ENCODE results near the gene FBXO2.

FBXO2 gene

GRCh38 chr1:11691302-11691914 lies 37.2 kb upstream of the FBXO2 start, which contains the start of gene DRAXIN:
Gene DRAXIN (plus strand): TSS chr1:11691710. CDS start chr1:11706259, 14,549 bp downstream.
- Histone ChIP-seq H3K36me3 (ENCODE audit: insufficient read depth, low read length) (peaks cover 6% of the 10 kb centered on the region), H3K27me3 (ENCODE audit: insufficient read depth, low read length) (no peaks in the 10 kb centered on the region), H3K4me1 (ENCODE audit: insufficient read depth, low read length) (peaks cover 33% of the 10 kb centered on the region), H3K4me3 (ENCODE audit: low read length) (peak within 1 kb of the TSS; percentile 60), H3K9me3 (ENCODE audit: low read length) (no peaks in the 10 kb centered on the region), H2AFZ (ENCODE audit: low read depth, low read length) (no peak within 1 kb of the TSS)

DNA sequence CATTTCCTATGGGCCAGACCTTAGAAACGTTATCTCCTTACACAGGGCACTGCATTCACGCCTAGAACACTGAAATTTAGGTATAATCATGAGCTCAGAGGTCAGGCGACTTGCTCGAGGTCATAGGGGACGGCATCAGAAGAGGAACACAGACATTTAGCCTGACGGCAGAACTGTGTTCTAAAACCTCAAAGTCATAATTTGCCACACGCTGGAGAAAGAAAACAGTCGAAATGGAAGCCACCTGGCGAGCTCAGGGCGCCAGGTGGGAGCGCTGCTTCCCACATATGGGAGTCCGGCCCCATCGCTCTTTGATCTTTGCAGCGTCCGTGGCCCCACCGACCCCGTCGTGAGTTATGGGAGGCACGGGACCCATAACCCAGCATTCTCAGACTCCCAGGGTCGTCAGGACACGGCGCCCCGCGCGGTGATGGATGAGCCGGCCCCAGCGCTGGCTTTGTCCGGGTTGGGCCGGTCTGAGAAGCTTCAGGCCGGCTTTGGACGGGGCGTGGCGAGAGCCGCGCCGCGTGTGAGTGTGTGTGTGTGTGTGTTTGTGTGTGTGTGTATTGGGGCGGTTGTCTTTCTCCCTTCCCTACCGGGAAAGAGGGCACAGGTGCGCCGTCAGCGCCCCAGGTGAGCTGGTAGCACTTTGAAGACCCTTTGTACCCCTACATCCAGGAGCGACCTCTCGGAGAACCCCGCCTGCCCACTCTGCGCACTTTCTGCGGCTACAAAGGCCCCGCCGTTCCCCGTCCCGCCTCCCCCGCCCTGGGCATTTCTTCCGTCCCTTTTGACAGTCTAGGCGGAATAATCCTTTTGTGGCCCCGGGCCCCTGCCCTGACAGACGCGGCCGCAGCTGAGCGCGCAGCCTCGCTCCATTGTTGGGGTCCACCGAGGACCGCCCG lies 36.4 kb upstream of the FBXO2 start:
- H3K27me3 ChIP-seq (ENCODE audit: insufficient read depth, low read length): no peaks in the 10 kb centered on the region
- no peaks in the 10 kb centered on the region for H3K9me3 ChIP-seq (ENCODE audit: low read length)
- H3K4me1 ChIP-seq (ENCODE audit: insufficient read depth, low read length): peaks cover 33% of the 10 kb centered on the region
- H3K36me3 ChIP-seq (ENCODE audit: insufficient read depth, low read length): peaks cover 6% of the 10 kb centered on the region
- H2AFZ ChIP-seq (ENCODE audit: low read depth, low read length): no peak overlapping the region
- peak overlapping the region; percentile 60 for H3K4me3 ChIP-seq (ENCODE audit: low read length)

- no peaks in the 10 kb centered on the region for H3K27me3 ChIP-seq (ENCODE audit: insufficient read depth, low read length)
Observed at GRCh38 chr1:11688506-11688905, 34.3 kb upstream of the FBXO2 start.

GRCh38 chr1:11685210-11685752 lies 31.1 kb upstream of the FBXO2 start:
- Histone ChIP-seq H3K36me3 (ENCODE audit: insufficient read depth, low read length) (peaks cover 3% of the 10 kb centered on the region), H2AFZ (ENCODE audit: low read depth, low read length) (no peak overlapping the region), H3K4me3 (ENCODE audit: low read length) (no peak overlapping the region), H3K4me1 (ENCODE audit: insufficient read depth, low read length) (peaks cover 30% of the 10 kb centered on the region), H3K27me3 (ENCODE audit: insufficient read depth, low read length) (no peaks in the 10 kb centered on the region), H3K9me3 (ENCODE audit: low read length) (no peaks in the 10 kb centered on the region)

More at GRCh38 chr1:11688506-11688905, 34.3 kb upstream of the FBXO2 start:
- Histone ChIP-seq H3K36me3 (ENCODE audit: insufficient read depth, low read length) (peaks cover 3% of the 10 kb centered on the region), H2AFZ (ENCODE audit: low read depth, low read length) (no peak overlapping the region), H3K4me3 (ENCODE audit: low read length) (no peak overlapping the region), H3K4me1 (ENCODE audit: insufficient read depth, low read length) (peaks cover 28% of the 10 kb centered on the region), H3K9me3 (ENCODE audit: low read length) (no peaks in the 10 kb centered on the region)

DNA sequence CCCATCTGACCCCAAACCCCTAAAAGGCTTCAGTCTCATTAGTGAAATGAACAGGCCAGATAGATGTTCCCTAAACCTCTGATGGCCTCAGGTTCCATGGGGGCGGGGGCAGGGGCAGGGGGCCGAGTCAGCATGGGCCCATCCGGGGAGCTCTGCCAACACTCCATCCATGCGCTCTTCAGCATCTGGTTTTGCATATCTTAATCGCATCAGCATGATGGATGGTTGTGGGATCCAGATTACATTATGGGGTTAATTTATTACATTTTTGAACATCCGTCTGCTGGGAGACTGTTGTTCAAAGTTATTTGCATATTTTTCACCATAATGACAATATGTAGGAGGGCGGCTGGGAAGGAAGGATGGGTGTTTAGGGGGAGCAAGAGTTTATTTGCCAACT lies 29.8 kb upstream of the FBXO2 start:
- no peak overlapping the region for H3K4me3 ChIP-seq (ENCODE audit: low read length)

GRCh38 chr1:11682799-11683198 lies 28.6 kb upstream of the FBXO2 start:
- Histone ChIP-seq H2AFZ (ENCODE audit: low read depth, low read length) (no peak overlapping the region), H3K27me3 (ENCODE audit: insufficient read depth, low read length) (no peaks in the 10 kb centered on the region), H3K4me1 (ENCODE audit: insufficient read depth, low read length) (peaks cover 25% of the 10 kb centered on the region), H3K36me3 (ENCODE audit: insufficient read depth, low read length) (peaks cover 8% of the 10 kb centered on the region), H3K9me3 (ENCODE audit: low read length) (no peaks in the 10 kb centered on the region), H3K4me3 (ENCODE audit: low read length) (no peak overlapping the region)

More for the DNA sequence above, 29.8 kb upstream of the FBXO2 start:
- peaks cover 24% of the 10 kb centered on the region for H3K4me1 ChIP-seq (ENCODE audit: insufficient read depth, low read length)
- H3K27me3 ChIP-seq (ENCODE audit: insufficient read depth, low read length): no peaks in the 10 kb centered on the region
- no peaks in the 10 kb centered on the region for H3K9me3 ChIP-seq (ENCODE audit: low read length)
- H3K36me3 ChIP-seq (ENCODE audit: insufficient read depth, low read length): peaks cover 3% of the 10 kb centered on the region
- no peak overlapping the region for H2AFZ ChIP-seq (ENCODE audit: low read depth, low read length)

- H3K9me3 ChIP-seq (ENCODE audit: low read length): no peaks in the 10 kb centered on the region
- H3K36me3 ChIP-seq (ENCODE audit: insufficient read depth, low read length): peaks cover 11% of the 10 kb centered on the region
- no peak overlapping the region for H2AFZ ChIP-seq (ENCODE audit: low read depth, low read length)
- H3K4me1 ChIP-seq (ENCODE audit: insufficient read depth, low read length): peaks cover 25% of the 10 kb centered on the region
- no peaks in the 10 kb centered on the region for H3K27me3 ChIP-seq (ENCODE audit: insufficient read depth, low read length)
- peak overlapping the region; percentile 89 for H3K4me3 ChIP-seq (ENCODE audit: low read length)
Observed at GRCh38 chr1:11682287-11682771, 28.1 kb upstream of the FBXO2 start.

DNA sequence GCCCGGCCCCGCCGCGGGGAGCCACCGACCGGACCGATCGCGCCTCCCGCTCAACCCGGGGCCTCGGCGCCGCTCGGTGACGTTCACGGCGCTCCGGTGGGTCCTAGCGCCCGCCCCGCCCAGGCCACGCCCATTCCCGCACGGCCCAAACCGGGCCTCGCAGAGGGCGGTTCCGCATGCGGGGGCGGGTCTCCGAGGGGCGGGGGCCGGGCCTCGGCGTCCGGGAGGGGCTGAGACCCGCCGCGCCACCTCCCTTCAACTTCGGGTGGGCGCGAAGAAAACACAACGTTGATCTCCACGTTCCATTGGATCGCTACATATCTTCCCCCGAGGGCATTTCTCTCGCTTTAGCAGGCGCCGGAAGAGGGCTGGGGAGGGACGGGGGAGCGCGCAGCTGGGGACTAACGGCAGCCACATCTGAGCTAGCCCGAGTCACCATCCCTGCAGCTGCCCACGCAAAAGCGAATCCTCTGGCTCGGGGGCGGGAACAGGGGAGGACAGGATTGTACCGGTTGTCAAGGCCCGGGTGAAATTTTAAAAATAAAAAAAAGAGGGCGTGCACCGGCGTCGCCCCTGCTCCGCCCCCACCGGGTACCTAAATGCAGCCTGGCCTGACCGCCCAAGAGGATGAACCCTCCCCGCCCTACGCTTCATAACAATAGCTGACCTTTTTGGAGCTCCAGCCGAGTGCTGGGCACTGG lies 27.0 kb upstream of the FBXO2 start, which contains the start of gene MAD2L2:
Gene MAD2L2, minus strand, starts transcription at position 78 of the 701 bp plus-strand sequence. CDS start 547 bp downstream, outside the sequence.
- no peaks in the 10 kb centered on the region for H3K27me3 ChIP-seq (ENCODE audit: insufficient read depth, low read length)
- no peaks in the 10 kb centered on the region for H3K9me3 ChIP-seq (ENCODE audit: low read length)
- no peak within 1 kb of the TSS for H2AFZ ChIP-seq (ENCODE audit: low read depth, low read length)
- H3K4me3 ChIP-seq (ENCODE audit: low read length): peak within 1 kb of the TSS; percentile 89
- H3K4me1 ChIP-seq (ENCODE audit: insufficient read depth, low read length): peaks cover 25% of the 10 kb centered on the region
- peaks cover 22% of the 10 kb centered on the region for H3K36me3 ChIP-seq (ENCODE audit: insufficient read depth, low read length)

- H3K27me3 ChIP-seq (ENCODE audit: insufficient read depth, low read length): no peaks in the 10 kb centered on the region
- H3K36me3 ChIP-seq (ENCODE audit: insufficient read depth, low read length): peaks cover 29% of the 10 kb centered on the region
- H3K4me3 ChIP-seq (ENCODE audit: low read length): peak overlapping the region; percentile 89
- H3K4me1 ChIP-seq (ENCODE audit: insufficient read depth, low read length): peaks cover 25% of the 10 kb centered on the region
- no peak overlapping the region for H2AFZ ChIP-seq (ENCODE audit: low read depth, low read length)
- no peaks in the 10 kb centered on the region for H3K9me3 ChIP-seq (ENCODE audit: low read length)
Observed at GRCh38 chr1:11680270-11681070, 26.2 kb upstream of the FBXO2 start.

DNA sequence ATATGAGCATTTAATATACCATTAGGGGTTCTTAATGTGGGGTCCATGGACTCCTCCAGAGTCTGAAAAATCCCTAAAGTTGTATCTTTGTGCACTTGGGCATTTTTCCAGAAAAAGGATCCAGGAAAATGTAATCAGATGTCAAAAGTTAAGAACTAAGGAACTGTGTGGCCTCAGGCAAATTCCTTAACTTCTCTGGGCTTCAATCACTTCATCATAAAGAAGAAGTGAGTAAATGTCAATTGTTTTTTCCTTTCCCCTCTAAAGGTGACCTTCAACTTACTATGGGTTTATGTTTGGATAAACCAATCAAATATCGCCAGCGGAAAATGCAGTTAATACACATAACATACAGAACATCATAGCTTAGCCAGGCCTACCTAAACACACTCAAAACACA lies 24.2 kb upstream of the FBXO2 start:
- no peak overlapping the region for H2AFZ ChIP-seq (ENCODE audit: low read depth, low read length)
- H3K36me3 ChIP-seq (ENCODE audit: insufficient read depth, low read length): peaks cover 43% of the 10 kb centered on the region
- no peaks in the 10 kb centered on the region for H3K27me3 ChIP-seq (ENCODE audit: insufficient read depth, low read length)
- H3K4me1 ChIP-seq (ENCODE audit: insufficient read depth, low read length): peaks cover 25% of the 10 kb centered on the region
- H3K9me3 ChIP-seq (ENCODE audit: low read length): no peaks in the 10 kb centered on the region
- no peak overlapping the region for H3K4me3 ChIP-seq (ENCODE audit: low read length)

DNA sequence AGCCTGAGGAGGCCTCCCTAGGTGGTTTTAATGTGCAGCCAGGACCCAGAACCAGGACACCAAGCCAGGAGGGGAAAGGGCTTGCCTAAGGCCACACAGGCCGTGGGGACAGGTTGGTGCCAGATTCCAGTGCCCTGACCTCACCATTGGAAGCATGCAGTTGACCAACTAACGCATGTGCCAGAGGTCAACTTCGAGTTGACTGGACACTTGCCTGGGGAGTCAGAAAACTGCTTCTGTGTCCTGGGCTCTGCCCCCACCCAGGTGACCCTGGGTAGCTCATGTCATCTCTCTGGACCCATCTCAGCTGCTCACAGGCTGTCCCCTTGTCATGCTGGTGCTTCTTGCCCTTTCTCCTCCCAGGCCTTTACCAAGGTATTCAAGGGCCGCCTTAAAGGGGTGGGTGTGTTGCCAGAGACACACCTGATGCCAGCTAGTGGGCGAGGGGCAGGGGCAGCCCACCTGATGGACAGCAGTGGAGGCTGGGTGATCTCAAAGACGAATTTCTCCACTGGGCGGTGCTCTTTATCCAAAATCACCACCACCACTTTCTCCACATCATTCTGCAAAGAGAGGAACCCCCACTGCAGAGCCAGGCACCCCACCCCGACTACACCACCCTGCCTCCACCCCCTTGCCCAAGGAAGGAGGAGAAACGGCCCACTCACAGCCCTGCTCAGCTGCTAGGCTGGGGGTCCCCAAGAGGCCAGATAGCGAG lies 22.3 kb upstream of the FBXO2 start:
- Histone ChIP-seq H3K27me3 (ENCODE audit: insufficient read depth, low read length) (no peaks in the 10 kb centered on the region), H3K36me3 (ENCODE audit: insufficient read depth, low read length) (peaks cover 60% of the 10 kb centered on the region), H2AFZ (ENCODE audit: low read depth, low read length) (no peak overlapping the region), H3K9me3 (ENCODE audit: low read length) (no peaks in the 10 kb centered on the region), H3K4me1 (ENCODE audit: insufficient read depth, low read length) (peaks cover 8% of the 10 kb centered on the region), H3K4me3 (ENCODE audit: low read length) (no peak overlapping the region)

All from neuron (in vitro differentiated cells).